ENCODE results near the gene IQCH.

GRCh38 chr15:67242708-67243111 is 11.9 kb upstream of the IQCH start:
- no peak for TF ChIP-seq CTCF (conservative IDR thresholded peaks at IDR 0.05; ENCODE audit: low read depth, low read length)
- TF ChIP-seq BHLHE40 (IDR thresholded peaks at IDR 0.05; ENCODE audit: low read depth, low read length), result no peak
- TF ChIP-seq FOS (IDR thresholded peaks at IDR 0.05; ENCODE audit: low read depth, low read length), result no peak
- no peak for TF ChIP-seq MAZ (IDR thresholded peaks at IDR 0.05; ENCODE audit: borderline replicate concordance, low read depth, low read length)
- no peak for TF ChIP-seq RFX5 (IDR thresholded peaks at IDR 0.05; ENCODE audit: low read depth, low read length)
- TF ChIP-seq CEBPB (IDR thresholded peaks at IDR 0.05; ENCODE audit: low read depth, low read length), result no peak
- no peak for TF ChIP-seq USF2 (IDR thresholded peaks at IDR 0.05; ENCODE audit: low read depth, low read length)
- TF ChIP-seq MXI1 (IDR thresholded peaks at IDR 0.05; ENCODE audit: borderline replicate concordance, low read depth, low read length), result no peak
- TF ChIP-seq POLR2A (IDR thresholded peaks at IDR 0.05; ENCODE audit: low read depth, low read length), result no peak
- TF ChIP-seq RCOR1 (IDR thresholded peaks at IDR 0.05; ENCODE audit: insufficient replicate concordance, low read length), result no peak
- no peak for TF ChIP-seq NFE2L2 (IDR thresholded peaks at IDR 0.05; ENCODE audit: low read depth, low read length)
- no peak for TF ChIP-seq RAD21 (IDR thresholded peaks at IDR 0.05; ENCODE audit: low read length)
- no peak for TF ChIP-seq SMC3 (IDR thresholded peaks at IDR 0.05; ENCODE audit: low read depth, low read length)
- no peak for TF ChIP-seq ELK1 (IDR thresholded peaks at IDR 0.05; ENCODE audit: borderline replicate concordance, low read depth, low read length)
